ENCODE results near the gene EPB41L4A.

EPB41L4A gene

DNA sequence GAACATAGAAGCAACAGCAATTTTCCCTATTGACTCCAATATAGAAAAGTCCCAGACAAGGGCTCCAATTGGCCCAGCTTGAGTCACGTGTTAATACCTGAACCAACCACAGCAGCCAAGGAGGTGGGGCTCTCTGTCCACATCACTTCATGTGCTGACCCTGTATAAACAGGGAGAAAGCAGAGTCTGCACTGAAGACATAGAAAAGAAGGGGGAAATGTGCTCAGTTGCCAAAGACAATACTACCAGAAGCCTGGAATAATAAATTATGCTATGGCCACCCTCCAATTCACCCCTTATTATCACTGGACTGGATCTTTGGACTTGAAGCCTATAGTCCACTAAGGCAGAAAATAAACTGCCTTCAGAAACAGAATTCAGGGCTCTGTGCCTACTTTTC, 275.4 kb downstream of the EPB41L4A start:
- Histone ChIP-seq H3K4me1 (ENCODE audit: control insufficient read depth, insufficient read depth, low read length) (no peaks in the 10 kb centered on the region), H3K9me3 (ENCODE audit: control insufficient read depth, insufficient read depth, low read depth, low read length) (no peaks in the 10 kb centered on the region), H3K4me3 (ENCODE audit: low read depth, low read length) (no peak overlapping the region), H3K27ac (ENCODE audit: extremely low read depth, low read depth, low read length) (no peak overlapping the region), H3K36me3 (ENCODE audit: control insufficient read depth in 2 of 2, insufficient read depth in 1 of 2, low read length in 2 of 2) (no peaks in the 10 kb centered on the region)
- TF ChIP-seq ZNF677 (tag by site-specific recombination; IDR thresholded peaks at IDR 0.05) (no peak), KLF1 (tag by site-specific recombination; IDR thresholded peaks at IDR 0.05) (no peak), ZNF629 (tag by site-specific recombination; IDR thresholded peaks at IDR 0.05) (no peak), ZNF549 (tag by site-specific recombination; IDR thresholded peaks at IDR 0.05) (no peak), ZNF354C (tag by site-specific recombination; IDR thresholded peaks at IDR 0.05; ENCODE audit: borderline replicate concordance, low read depth) (no peak), ZFP41 (tag by site-specific recombination; IDR thresholded peaks at IDR 0.05; ENCODE audit: borderline replicate concordance) (no peak), ZSCAN30 (tag by site-specific recombination; IDR thresholded peaks at IDR 0.05) (no peak), ZNF843 (tag by site-specific recombination; IDR thresholded peaks at IDR 0.05) (no peak)
- TF ChIP-seq, protein P1, sequence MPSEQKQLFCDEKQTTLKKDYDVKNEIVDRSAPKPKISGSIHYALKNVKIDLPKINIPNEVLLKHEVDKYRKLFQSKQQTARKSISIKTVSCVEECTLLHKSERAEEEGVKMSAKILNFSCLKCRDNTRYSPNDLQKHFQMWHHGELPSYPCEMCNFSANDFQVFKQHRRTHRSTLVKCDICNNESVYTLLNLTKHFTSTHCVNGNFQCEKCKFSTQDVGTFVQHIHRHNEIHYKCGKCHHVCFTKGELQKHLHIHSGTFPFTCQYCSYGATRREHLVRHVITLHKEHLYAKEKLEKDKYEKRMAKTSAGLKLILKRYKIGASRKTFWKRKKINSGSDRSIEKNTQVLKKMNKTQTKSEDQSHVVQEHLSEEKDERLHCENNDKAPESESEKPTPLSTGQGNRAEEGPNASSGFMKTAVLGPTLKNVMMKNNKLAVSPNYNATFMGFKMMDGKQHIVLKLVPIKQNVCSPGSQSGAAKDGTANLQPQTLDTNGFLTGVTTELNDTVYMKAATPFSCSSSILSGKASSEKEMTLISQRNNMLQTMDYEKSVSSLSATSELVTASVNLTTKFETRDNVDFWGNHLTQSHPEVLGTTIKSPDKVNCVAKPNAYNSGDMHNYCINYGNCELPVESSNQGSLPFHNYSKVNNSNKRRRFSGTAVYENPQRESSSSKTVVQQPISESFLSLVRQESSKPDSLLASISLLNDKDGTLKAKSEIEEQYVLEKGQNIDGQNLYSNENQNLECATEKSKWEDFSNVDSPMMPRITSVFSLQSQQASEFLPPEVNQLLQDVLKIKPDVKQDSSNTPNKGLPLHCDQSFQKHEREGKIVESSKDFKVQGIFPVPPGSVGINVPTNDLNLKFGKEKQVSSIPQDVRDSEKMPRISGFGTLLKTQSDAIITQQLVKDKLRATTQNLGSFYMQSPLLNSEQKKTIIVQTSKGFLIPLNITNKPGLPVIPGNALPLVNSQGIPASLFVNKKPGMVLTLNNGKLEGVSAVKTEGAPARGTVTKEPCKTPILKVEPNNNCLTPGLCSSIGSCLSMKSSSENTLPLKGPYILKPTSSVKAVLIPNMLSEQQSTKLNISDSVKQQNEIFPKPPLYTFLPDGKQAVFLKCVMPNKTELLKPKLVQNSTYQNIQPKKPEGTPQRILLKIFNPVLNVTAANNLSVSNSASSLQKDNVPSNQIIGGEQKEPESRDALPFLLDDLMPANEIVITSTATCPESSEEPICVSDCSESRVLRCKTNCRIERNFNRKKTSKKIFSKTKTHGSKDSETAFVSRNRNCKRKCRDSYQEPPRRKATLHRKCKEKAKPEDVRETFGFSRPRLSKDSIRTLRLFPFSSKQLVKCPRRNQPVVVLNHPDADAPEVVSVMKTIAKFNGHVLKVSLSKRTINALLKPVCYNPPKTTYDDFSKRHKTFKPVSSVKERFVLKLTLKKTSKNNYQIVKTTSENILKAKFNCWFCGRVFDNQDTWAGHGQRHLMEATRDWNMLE (tag by site-specific recombination; conservative IDR thresholded peaks at IDR 0.05; ENCODE audit: low read depth), result no peak
- POLR2A ChIA-PET, result no interaction called here
- CTCF ChIA-PET, result interaction anchor here (0.8 kb wide), 2 partner anchors 386 to 458 kb away, joined by 3 to 4 read pairs; no protein-coding TSS in a partner anchor

DNA sequence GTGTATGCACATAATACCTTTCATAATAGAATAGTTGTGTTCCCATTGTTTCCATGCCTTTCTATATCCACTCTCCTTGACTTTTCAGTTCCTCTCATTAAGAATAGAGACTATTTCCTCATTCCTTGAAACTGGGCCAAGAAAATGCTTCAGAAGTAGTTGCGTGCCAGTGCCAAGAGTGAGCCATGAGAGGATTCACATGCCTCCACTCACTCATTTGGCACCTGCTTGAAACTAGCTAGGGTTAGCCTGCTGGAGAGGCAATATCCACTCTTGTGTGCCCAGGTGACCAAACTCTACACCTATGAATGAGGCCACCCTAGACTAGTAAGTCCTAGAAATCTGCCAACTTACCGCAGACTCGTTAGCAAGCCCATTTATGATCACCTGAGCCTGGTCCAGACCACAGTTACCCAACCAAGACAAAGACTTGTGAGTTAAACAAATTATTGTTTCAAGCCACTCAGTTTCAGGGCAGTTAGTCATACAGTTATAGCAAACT, 276.3 kb downstream of the EPB41L4A start:
- ChIA-PET POLR2A (no interaction called here), CTCF (interaction anchor here (0.5 kb wide), 1 partner anchor 592 kb away, joined by 3 read pairs; no protein-coding TSS in a partner anchor)
- Histone ChIP-seq H3K36me3 (ENCODE audit: control insufficient read depth in 2 of 2, insufficient read depth in 1 of 2, low read length in 2 of 2) (no peaks in the 10 kb centered on the region), H3K27ac (ENCODE audit: extremely low read depth, low read depth, low read length) (no peak overlapping the region), H3K4me3 (ENCODE audit: low read depth, low read length) (no peak overlapping the region), H3K9me3 (ENCODE audit: control insufficient read depth, insufficient read depth, low read depth, low read length) (no peaks in the 10 kb centered on the region), H3K4me1 (ENCODE audit: control insufficient read depth, insufficient read depth, low read length) (no peaks in the 10 kb centered on the region)
- TF ChIP-seq, protein P2, sequence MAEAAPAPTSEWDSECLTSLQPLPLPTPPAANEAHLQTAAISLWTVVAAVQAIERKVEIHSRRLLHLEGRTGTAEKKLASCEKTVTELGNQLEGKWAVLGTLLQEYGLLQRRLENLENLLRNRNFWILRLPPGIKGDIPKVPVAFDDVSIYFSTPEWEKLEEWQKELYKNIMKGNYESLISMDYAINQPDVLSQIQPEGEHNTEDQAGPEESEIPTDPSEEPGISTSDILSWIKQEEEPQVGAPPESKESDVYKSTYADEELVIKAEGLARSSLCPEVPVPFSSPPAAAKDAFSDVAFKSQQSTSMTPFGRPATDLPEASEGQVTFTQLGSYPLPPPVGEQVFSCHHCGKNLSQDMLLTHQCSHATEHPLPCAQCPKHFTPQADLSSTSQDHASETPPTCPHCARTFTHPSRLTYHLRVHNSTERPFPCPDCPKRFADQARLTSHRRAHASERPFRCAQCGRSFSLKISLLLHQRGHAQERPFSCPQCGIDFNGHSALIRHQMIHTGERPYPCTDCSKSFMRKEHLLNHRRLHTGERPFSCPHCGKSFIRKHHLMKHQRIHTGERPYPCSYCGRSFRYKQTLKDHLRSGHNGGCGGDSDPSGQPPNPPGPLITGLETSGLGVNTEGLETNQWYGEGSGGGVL (tag by site-specific recombination; IDR thresholded peaks at IDR 0.05), result no peak
- TF ChIP-seq SETDB1 (IDR thresholded peaks at IDR 0.05; ENCODE audit: insufficient read length, low read length) (no peak), ZNF776 (tag by site-specific recombination; IDR thresholded peaks at IDR 0.05; ENCODE audit: borderline replicate concordance) (no peak), ZNF549 (tag by site-specific recombination; IDR thresholded peaks at IDR 0.05) (no peak), YY1 (tag by site-specific recombination; IDR thresholded peaks at IDR 0.05) (no peak), ZNF112 (tag by site-specific recombination; IDR thresholded peaks at IDR 0.05) (no peak), HOXA7 (CRISPR knock-in tag; IDR thresholded peaks at IDR 0.05; ENCODE audit: borderline replicate concordance) (no peak), ZNF747 (tag by site-specific recombination; IDR thresholded peaks at IDR 0.05) (no peak), ZBTB7A (tag by site-specific recombination; IDR thresholded peaks at IDR 0.05; ENCODE audit: low read depth) (no peak), KLF10 (tag by site-specific recombination; IDR thresholded peaks at IDR 0.05) (no peak), SP2 (tag by site-specific recombination; IDR thresholded peaks at IDR 0.05) (no peak), ZEB2 (tag by site-specific recombination; IDR thresholded peaks at IDR 0.05) (no peak), ZNF175 (tag by site-specific recombination; IDR thresholded peaks at IDR 0.05) (no peak)
- TF ChIP-seq, protein P3, sequence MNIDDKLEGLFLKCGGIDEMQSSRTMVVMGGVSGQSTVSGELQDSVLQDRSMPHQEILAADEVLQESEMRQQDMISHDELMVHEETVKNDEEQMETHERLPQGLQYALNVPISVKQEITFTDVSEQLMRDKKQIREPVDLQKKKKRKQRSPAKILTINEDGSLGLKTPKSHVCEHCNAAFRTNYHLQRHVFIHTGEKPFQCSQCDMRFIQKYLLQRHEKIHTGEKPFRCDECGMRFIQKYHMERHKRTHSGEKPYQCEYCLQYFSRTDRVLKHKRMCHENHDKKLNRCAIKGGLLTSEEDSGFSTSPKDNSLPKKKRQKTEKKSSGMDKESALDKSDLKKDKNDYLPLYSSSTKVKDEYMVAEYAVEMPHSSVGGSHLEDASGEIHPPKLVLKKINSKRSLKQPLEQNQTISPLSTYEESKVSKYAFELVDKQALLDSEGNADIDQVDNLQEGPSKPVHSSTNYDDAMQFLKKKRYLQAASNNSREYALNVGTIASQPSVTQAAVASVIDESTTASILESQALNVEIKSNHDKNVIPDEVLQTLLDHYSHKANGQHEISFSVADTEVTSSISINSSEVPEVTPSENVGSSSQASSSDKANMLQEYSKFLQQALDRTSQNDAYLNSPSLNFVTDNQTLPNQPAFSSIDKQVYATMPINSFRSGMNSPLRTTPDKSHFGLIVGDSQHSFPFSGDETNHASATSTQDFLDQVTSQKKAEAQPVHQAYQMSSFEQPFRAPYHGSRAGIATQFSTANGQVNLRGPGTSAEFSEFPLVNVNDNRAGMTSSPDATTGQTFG (tag by site-specific recombination; IDR thresholded peaks at IDR 0.05; ENCODE audit: borderline replicate concordance), result no peak
- TF ChIP-seq, protein P4, sequence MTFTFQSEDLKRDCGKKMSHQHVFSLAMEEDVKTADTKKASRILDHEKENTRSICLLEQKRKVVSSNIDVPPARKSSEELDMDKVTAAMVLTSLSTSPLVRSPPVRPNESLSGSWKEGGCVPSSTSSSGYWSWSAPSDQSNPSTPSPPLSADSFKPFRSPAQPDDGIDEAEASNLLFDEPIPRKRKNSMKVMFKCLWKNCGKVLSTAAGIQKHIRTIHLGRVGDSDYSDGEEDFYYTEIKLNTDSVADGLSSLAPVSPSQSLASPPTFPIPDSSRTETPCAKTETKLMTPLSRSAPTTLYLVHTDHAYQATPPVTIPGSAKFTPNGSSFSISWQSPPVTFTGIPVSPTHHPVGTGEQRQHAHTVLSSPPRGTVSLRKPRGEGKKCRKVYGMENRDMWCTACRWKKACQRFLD (tag by site-specific recombination; IDR thresholded peaks at IDR 0.05), result no peak
- TF ChIP-seq, protein P5, sequence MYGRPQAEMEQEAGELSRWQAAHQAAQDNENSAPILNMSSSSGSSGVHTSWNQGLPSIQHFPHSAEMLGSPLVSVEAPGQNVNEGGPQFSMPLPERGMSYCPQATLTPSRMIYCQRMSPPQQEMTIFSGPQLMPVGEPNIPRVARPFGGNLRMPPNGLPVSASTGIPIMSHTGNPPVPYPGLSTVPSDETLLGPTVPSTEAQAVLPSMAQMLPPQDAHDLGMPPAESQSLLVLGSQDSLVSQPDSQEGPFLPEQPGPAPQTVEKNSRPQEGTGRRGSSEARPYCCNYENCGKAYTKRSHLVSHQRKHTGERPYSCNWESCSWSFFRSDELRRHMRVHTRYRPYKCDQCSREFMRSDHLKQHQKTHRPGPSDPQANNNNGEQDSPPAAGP (tag by site-specific recombination; IDR thresholded peaks at IDR 0.05), result no peak

Data from HEK293 (cell line).